Endodermal cell (in vitro differentiated cells): Measurements from ENCODE around the gene CCDC28A. TPM values are rescaled to one million over a fixed set of nuclear protein-coding genes. Genes with fewer than 3 reads are reported as not detected.

Experiments used
- DNase-seq: peaks from one replicate; pipeline ENCODE4 v3.0.0-alpha.2; 2017
- H3K27ac ChIP-seq: 2 replicates; pipeline ENCODE4 v1.5.1; 2013; ENCODE audit warnings: mild to moderate bottlenecking, low read depth, low read length, moderate library complexity
- H3K27me3 ChIP-seq: 2 replicates; pipeline ENCODE4 v1.6.1; 2013; ENCODE audit warnings: mild to moderate bottlenecking, low read length, moderate library complexity; ENCODE audit not compliant: insufficient read depth, control insufficient read depth, poor library complexity, severe bottlenecking
- H3K36me3 ChIP-seq: 2 replicates; pipeline ENCODE4 v1.7.0; 2013; ENCODE audit warnings: mild to moderate bottlenecking, low read length, moderate library complexity; ENCODE audit not compliant: control insufficient read depth, insufficient read depth
- H3K4me1 ChIP-seq: one replicate; pipeline ENCODE4 v1.7.0; 2013; ENCODE audit warnings: low read length; ENCODE audit not compliant: control insufficient read depth, insufficient read depth
- H3K4me3 ChIP-seq: 2 replicates; pipeline ENCODE4 v1.5.1; 2013; ENCODE audit warnings: mild to moderate bottlenecking, low read length, moderate library complexity
- H3K9ac ChIP-seq: 2 replicates; pipeline ENCODE4 v1.6.1; 2013; ENCODE audit warnings: mild to moderate bottlenecking, low read length, moderate library complexity; ENCODE audit not compliant: poor library complexity, severe bottlenecking; ENCODE audit errors: extremely low read depth
- H3K9me3 ChIP-seq: 2 replicates; pipeline ENCODE4 v1.6.1; 2013; ENCODE audit warnings: mild to moderate bottlenecking, low read length, moderate library complexity; ENCODE audit not compliant: control insufficient read depth
- H3K27ac Mint-ChIP-seq: 2 replicates; pipeline ENCODE4 v1.8.0; 2020; ENCODE audit warnings: mixed read lengths
- H3K27me3 Mint-ChIP-seq: 2 replicates; pipeline ENCODE4 v1.8.0; 2021; ENCODE audit warnings: mild to moderate bottlenecking, mixed read lengths; ENCODE audit not compliant: insufficient read depth
- H3K36me3 Mint-ChIP-seq: 2 replicates; pipeline ENCODE4 v1.8.0; 2020; ENCODE audit warnings: low read depth, mixed read lengths
- H3K4me1 Mint-ChIP-seq: 2 replicates; pipeline ENCODE4 v1.8.0; 2020; ENCODE audit warnings: mixed read lengths
- H3K4me3 Mint-ChIP-seq: 2 replicates; pipeline ENCODE4 v1.8.0; 2020; ENCODE audit warnings: mild to moderate bottlenecking, moderate library complexity, mixed read lengths
- H3K9me3 Mint-ChIP-seq: 2 replicates; pipeline ENCODE4 v1.8.0; 2020; ENCODE audit warnings: mild to moderate bottlenecking, mixed read lengths
- CTCF ChIP-seq: fragments of 200-600 bp; sonication (generic); conservative IDR thresholded peaks from 2 replicates; pipeline ENCODE4 v1.5.0; 2021; ENCODE audit warnings: antibody characterized with exemption, mild to moderate bottlenecking
- WGBS, 2 experiments: methylation state at CpG; one replicate each; pipeline versions ENCODE4 v1.1.5 to v1.1.7; 2013; ENCODE audit warnings: missing lambda C conversion rate in 2 of 2, mixed read lengths in 1 of 2; ENCODE audit not compliant: insufficient coverage in 1 of 2, insufficient read length in 1 of 2; 5-methylcytosine and 5-hydroxymethylcytosine counted together
- total RNA-seq, 2 donors: library from RNA; stranded (reverse); fragmentation: NEBNext Ultra II Directional in 1 of 2; extraction: Animal tissue kit (Norgen Biotek cat#: 25700) in 1 of 2; gene quantifications; 2 replicates in 1 of 2; 3 replicates in 1 of 2; pipeline ENCODE4 v1.2.1, GENCODE V29; 2021

CCDC28A gene
- total RNA-seq, 2 donors from 2014 or later, result 10.6 to 12.3 TPM

- Mint-ChIP-seq H3K4me1 (peaks cover 9% of the 10 kb centered on the region), H3K27me3 (no peaks in the 10 kb centered on the region), H3K4me3 (no peak overlapping the region), H3K27ac (no peak overlapping the region), H3K36me3 (no peaks in the 10 kb centered on the region), H3K9me3 (no peaks in the 10 kb centered on the region)
- Histone ChIP-seq H3K9ac (no peak overlapping the region), H3K27me3 (no peaks in the 10 kb centered on the region), H3K4me1 (peaks cover 4% of the 10 kb centered on the region), H3K9me3 (no peaks in the 10 kb centered on the region), H3K4me3 (no peak overlapping the region), H3K36me3 (no peaks in the 10 kb centered on the region), H3K27ac (no peak overlapping the region)
- 84 to 92% methylated on average over 5 to 6 of the region's 6 CpGs for WGBS, 2 experiments
- TF ChIP-seq CTCF, result no peak
- no peak for DNase-seq
Measured at GRCh38 chr6:138769102-138769676, 4.4 kb upstream of the CCDC28A start.

GRCh38 chr6:138772596-138773176 is 883 bp upstream of the CCDC28A start:
- H3K9ac ChIP-seq, result peak overlapping the region; percentile 63
- H3K4me1 Mint-ChIP-seq, result peaks cover 11% of the 10 kb centered on the region
- no peak for TF ChIP-seq CTCF
- H3K27me3 Mint-ChIP-seq, result no peaks in the 10 kb centered on the region
- no peak overlapping the region for H3K27ac ChIP-seq
- no peaks in the 10 kb centered on the region for H3K36me3 Mint-ChIP-seq
- no peaks in the 10 kb centered on the region for H3K9me3 ChIP-seq
- WGBS, 2 experiments, result 35% methylated on average over 7 of the region's 8 CpGs; no CpG with 5 or more reads in 1 of the 2 experiments
- no peaks in the 10 kb centered on the region for H3K4me1 ChIP-seq
- H3K27ac Mint-ChIP-seq, result peak overlapping the region; percentile 100
- H3K27me3 ChIP-seq, result no peaks in the 10 kb centered on the region
- no peaks in the 10 kb centered on the region for H3K36me3 ChIP-seq
- no peak for DNase-seq
- H3K4me3 Mint-ChIP-seq, result peak overlapping the region; percentile 95
- no peaks in the 10 kb centered on the region for H3K9me3 Mint-ChIP-seq
- H3K4me3 ChIP-seq, result peak overlapping the region; percentile 92

- Mint-ChIP-seq H3K27me3 (no peaks in the 10 kb centered on the region), H3K9me3 (no peaks in the 10 kb centered on the region), H3K4me3 (peak overlapping the region; percentile 95), H3K4me1 (peaks cover 11% of the 10 kb centered on the region), H3K27ac (peak overlapping the region; percentile 100), H3K36me3 (no peaks in the 10 kb centered on the region)
- Histone ChIP-seq H3K36me3 (no peaks in the 10 kb centered on the region), H3K4me1 (no peaks in the 10 kb centered on the region), H3K9ac (peak overlapping the region; percentile 63), H3K27ac (no peak overlapping the region), H3K4me3 (peak overlapping the region; percentile 92), H3K9me3 (no peaks in the 10 kb centered on the region), H3K27me3 (no peaks in the 10 kb centered on the region)
- 43 to 68% methylated on average over 1 to 3 of the region's 3 CpGs for WGBS, 2 experiments
- DNase-seq, result no peak
- no peak for TF ChIP-seq CTCF
Measured at GRCh38 chr6:138774370-138774769, 801 bp downstream of the CCDC28A start.
